ENCODE data around the gene OR6Y1. TPM values are rescaled to one million over a fixed set of nuclear protein-coding genes. Genes with fewer than 3 reads are reported as not detected.

Gene OR6Y1
- total RNA-seq, 1 donor from 2014 or later, result not detected

DNA sequence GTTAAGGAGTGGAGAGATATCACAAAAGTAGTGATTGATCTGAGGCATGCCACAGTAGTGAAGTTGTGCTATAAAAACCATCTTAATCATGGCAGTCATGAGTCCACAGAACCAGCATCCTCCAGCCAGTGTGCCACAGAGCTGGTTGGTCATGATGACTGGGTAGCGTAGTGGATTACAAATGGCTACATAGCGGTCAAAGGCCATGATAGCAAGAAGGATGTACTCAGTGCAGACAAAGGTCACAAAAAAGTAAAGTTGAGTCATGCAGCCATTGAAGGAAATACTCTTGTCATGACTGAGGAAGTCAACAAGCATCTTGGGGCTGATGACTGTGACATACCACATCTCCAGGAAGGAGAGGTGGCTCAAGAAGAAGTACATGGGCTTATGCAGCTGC lies 6.7 kb downstream of the OR6Y1 start:
- no peaks in the 10 kb centered on the region for H3K9me3 Mint-ChIP-seq
- H3K36me3 Mint-ChIP-seq, result no peaks in the 10 kb centered on the region
- H3K4me1 Mint-ChIP-seq (ENCODE audit: unreplicated experiment), result no peaks in the 10 kb centered on the region
- H3K27me3 Mint-ChIP-seq, result no peaks in the 10 kb centered on the region
- no peak overlapping the region for H3K27ac Mint-ChIP-seq
- no peak overlapping the region for H3K4me3 Mint-ChIP-seq
- no peak for DNase-seq (ENCODE audit: extremely low spot score, unreplicated experiment)
- TF ChIP-seq, protein P1, sequence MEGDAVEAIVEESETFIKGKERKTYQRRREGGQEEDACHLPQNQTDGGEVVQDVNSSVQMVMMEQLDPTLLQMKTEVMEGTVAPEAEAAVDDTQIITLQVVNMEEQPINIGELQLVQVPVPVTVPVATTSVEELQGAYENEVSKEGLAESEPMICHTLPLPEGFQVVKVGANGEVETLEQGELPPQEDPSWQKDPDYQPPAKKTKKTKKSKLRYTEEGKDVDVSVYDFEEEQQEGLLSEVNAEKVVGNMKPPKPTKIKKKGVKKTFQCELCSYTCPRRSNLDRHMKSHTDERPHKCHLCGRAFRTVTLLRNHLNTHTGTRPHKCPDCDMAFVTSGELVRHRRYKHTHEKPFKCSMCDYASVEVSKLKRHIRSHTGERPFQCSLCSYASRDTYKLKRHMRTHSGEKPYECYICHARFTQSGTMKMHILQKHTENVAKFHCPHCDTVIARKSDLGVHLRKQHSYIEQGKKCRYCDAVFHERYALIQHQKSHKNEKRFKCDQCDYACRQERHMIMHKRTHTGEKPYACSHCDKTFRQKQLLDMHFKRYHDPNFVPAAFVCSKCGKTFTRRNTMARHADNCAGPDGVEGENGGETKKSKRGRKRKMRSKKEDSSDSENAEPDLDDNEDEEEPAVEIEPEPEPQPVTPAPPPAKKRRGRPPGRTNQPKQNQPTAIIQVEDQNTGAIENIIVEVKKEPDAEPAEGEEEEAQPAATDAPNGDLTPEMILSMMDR (conservative IDR thresholded peaks at IDR 0.05), result no peak

DNA sequence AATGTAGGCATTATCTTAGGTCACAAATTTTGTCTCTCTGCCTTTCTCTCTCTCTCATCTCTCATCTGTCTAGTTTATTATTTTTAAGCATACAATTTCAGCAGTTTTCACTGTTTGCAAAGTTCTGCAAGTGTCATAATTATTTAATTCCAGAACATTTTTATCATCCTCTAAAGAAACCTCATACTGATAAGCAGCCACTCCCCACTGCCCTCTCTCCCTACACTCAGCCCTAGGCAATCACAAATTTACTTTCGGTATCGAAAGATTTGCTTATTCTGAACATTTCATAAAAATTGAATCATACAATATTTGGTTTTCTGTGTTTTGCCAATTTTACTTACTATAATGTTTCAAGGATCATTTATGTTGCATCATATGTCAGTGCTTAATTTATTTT lies 16.6 kb downstream of the OR6Y1 start:
- Mint-ChIP-seq H3K27me3 (no peaks in the 10 kb centered on the region), H3K9me3 (no peaks in the 10 kb centered on the region), H3K4me1 (ENCODE audit: unreplicated experiment) (no peaks in the 10 kb centered on the region), H3K36me3 (no peaks in the 10 kb centered on the region), H3K4me3 (no peak overlapping the region), H3K27ac (no peak overlapping the region)
- TF ChIP-seq, protein P1 (conservative IDR thresholded peaks at IDR 0.05), result no peak
- no peak for DNase-seq (ENCODE audit: extremely low spot score, unreplicated experiment)

DNA sequence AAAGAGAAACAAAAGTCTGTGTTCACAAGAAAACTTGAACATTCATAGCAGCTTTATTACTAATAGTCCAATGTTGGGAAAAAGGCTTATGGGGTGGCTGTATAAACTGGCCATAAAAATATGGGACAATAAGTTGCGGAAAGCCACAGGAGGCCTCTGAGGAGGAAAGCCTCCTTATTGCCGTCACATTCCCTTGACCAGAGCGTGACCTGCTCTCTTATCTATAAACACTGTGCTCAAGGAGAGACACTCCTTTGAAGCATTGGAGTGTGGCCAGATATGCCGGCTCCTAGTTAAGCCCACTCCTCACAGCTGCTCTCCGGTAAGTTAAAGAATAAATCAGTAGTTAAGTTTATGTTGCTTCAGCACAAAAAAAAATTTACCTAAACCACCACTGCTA lies 19.7 kb downstream of the OR6Y1 start:
- no peaks in the 10 kb centered on the region for H3K27me3 Mint-ChIP-seq
- H3K36me3 Mint-ChIP-seq, result no peaks in the 10 kb centered on the region
- no peak overlapping the region for H3K27ac Mint-ChIP-seq
- TF ChIP-seq, protein P1 (conservative IDR thresholded peaks at IDR 0.05), result no peak
- DNase-seq (ENCODE audit: extremely low spot score, unreplicated experiment), result no peak
- no peaks in the 10 kb centered on the region for H3K4me1 Mint-ChIP-seq (ENCODE audit: unreplicated experiment)
- H3K4me3 Mint-ChIP-seq, result no peak overlapping the region
- H3K9me3 Mint-ChIP-seq, result no peaks in the 10 kb centered on the region

DNA sequence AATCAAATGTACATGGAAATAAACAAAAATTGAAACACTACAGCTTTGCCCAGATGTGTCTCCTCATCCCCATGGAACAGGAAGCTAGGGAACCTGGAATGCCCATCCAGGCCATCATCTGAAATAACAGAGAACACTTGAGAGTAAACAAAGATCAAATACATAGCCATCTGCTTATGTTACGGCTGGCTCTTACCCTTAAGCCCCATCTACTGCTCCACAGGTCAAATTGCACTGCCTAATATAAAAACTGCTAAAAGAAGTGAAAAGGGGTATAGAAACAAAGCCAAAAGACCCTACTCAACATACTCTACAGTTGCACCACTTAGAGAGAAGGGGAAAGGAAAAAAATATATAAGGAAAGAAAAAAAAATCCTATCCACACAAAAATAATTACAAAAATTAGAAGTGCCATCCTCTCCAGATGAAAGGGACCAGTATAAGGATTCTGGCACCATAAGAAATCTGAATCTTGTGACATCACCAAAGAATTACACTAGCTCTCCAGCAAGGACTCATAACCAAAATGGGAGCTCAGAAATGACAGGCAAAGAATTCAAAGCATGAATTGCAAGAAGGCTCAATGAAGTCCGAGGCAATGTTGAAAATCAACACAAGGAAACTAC lies 26.9 kb downstream of the OR6Y1 start:
- TF ChIP-seq, protein P1 (conservative IDR thresholded peaks at IDR 0.05), result no peak
- Mint-ChIP-seq H3K27ac (no peak overlapping the region), H3K27me3 (no peaks in the 10 kb centered on the region), H3K4me3 (no peak overlapping the region), H3K36me3 (no peaks in the 10 kb centered on the region), H3K4me1 (ENCODE audit: unreplicated experiment) (no peaks in the 10 kb centered on the region), H3K9me3 (peaks cover 3% of the 10 kb centered on the region)
- no peak for DNase-seq (ENCODE audit: extremely low spot score, unreplicated experiment)

DNA sequence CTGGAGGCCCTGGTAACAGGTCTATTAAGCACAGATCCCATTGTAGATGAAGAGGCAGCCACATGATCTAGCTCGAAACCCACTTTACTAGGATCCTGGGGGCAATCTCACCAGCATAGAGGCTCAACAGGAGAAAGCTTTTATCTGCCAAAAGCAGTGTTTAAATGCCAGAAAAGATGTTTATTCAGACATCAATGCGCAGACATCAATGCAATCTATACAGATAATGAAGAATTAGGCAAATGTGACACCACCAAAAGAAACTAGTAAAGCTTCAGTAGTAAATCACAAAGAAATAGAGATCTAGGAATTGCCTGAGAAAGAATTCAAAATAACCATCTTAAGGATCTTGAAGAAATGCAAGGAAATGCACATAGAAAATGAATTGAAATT lies 32.5 kb downstream of the OR6Y1 start:
- no peaks in the 10 kb centered on the region for H3K27me3 Mint-ChIP-seq
- no peak overlapping the region for H3K27ac Mint-ChIP-seq
- DNase-seq (ENCODE audit: extremely low spot score, unreplicated experiment), result no peak
- H3K4me3 Mint-ChIP-seq, result no peak overlapping the region
- H3K36me3 Mint-ChIP-seq, result no peaks in the 10 kb centered on the region
- no peaks in the 10 kb centered on the region for H3K9me3 Mint-ChIP-seq
- no peaks in the 10 kb centered on the region for H3K4me1 Mint-ChIP-seq (ENCODE audit: unreplicated experiment)
- TF ChIP-seq, protein P1 (conservative IDR thresholded peaks at IDR 0.05), result no peak
